ENCODE data around the gene LSM10. TPM values are rescaled to one million over a fixed set of nuclear protein-coding genes. Genes with fewer than 3 reads are reported as not detected.
A peak's percentile ranks its signal among the peaks of the same experiment; 100 is the strongest.

Gene LSM10
- total and polyA plus RNA-seq, 8 donors = 5.1 to 261 (median 55.6) TPM

- Histone ChIP-seq H3K27ac (no peak overlapping the region), H3K4me3 (no peak overlapping the region), H3K27me3 (no peaks in the 10 kb centered on the region), H3K9me3 (no peaks in the 10 kb centered on the region), H3K4me1 (peaks cover 4 to 38% (median 19%) of the 10 kb centered on the region in 4 donors), H3K36me3 (peaks cover 60 to 99% (median 97%) of the 10 kb centered on the region in 4 donors)
- TF ChIP-seq EP300 (IDR thresholded peaks at IDR 0.05) = no peak
- TF ChIP-seq POLR2AphosphoS5 (IDR thresholded peaks at IDR 0.05) = no peak
- TF ChIP-seq POLR2A (IDR thresholded peaks at IDR 0.05) = no peak
- TF ChIP-seq CTCF (IDR thresholded peaks at IDR 0.05) = no peak
- WGBS, 5 donors = 84 to 94% (median 86%) methylated on average over 4 to 7 of the region's 7 CpGs
- intact Hi-C loops (cut with DNase I; ENCODE audit: low total_unique reads) = no loop called here
- DNase-seq = no peak
These were observed 52.4 kb downstream of the LSM10 start for GRCh38 chr1:36345353-36345752.

GRCh38 chr1:36344395-36344680 lies 53.4 kb downstream of the LSM10 start:
- Histone ChIP-seq H3K4me3 (no peak overlapping the region), H3K4me1 (peaks cover 1 to 34% (median 9%) of the 10 kb centered on the region in 4 donors), H3K36me3 (peaks cover 62 to 98% (median 96%) of the 10 kb centered on the region in 4 donors), H3K27me3 (no peaks in the 10 kb centered on the region), H3K9me3 (no peaks in the 10 kb centered on the region), H3K27ac (peak overlapping the region in 1 of 5 donors; percentile 1)
- TF ChIP-seq POLR2AphosphoS5 (IDR thresholded peaks at IDR 0.05) (no peak), POLR2A (IDR thresholded peaks at IDR 0.05) (no peak), EP300 (IDR thresholded peaks at IDR 0.05) (no peak), CTCF (IDR thresholded peaks at IDR 0.05) (no peak)
- DNase-seq = no peak
- whole genome bisulfite sequencing, 5 donors = 82 to 97% (median 90%) methylated on average over 4 to 8 of the region's 8 CpGs
- intact Hi-C loops (cut with DNase I; ENCODE audit: low total_unique reads) = no loop called here

GRCh38 chr1:36343651-36344394 lies 53.9 kb downstream of the LSM10 start:
- Histone ChIP-seq H3K36me3 (peaks cover 62 to 96% (median 91%) of the 10 kb centered on the region in 4 donors), H3K27ac (peak overlapping the region in 3 of 5 donors; percentile 1 to 67 (median 53))
- no peak for TF ChIP-seq EP300 (IDR thresholded peaks at IDR 0.05)
- no peak for TF ChIP-seq POLR2A (IDR thresholded peaks at IDR 0.05)
- no peak for TF ChIP-seq CTCF (IDR thresholded peaks at IDR 0.05)
- no peak for TF ChIP-seq POLR2AphosphoS5 (IDR thresholded peaks at IDR 0.05)

More at GRCh38 chr1:36343651-36344394, 53.9 kb downstream of the LSM10 start:
- intact Hi-C loops (cut with DNase I; ENCODE audit: low total_unique reads) = no loop called here
- H3K4me3 ChIP-seq = no peak overlapping the region
- peaks cover 2 to 34% (median 8%) of the 10 kb centered on the region in 4 donors for H3K4me1 ChIP-seq
- WGBS, 5 donors = 92 to 96% (median 93%) methylated on average over 16 to 24 of the region's 24 CpGs
- no peak for DNase-seq
- H3K27me3 ChIP-seq = no peaks in the 10 kb centered on the region
- no peaks in the 10 kb centered on the region for H3K9me3 ChIP-seq

Small RNA genes lying within 50 kb of the gene (small RNA-seq; reads per million reads assigned to genes)
- gene RNU4-27P (0 reads per million in 4 donors), gene SNORA63C (0 to 0.77 (median 0.23) reads per million in 4 donors)

Other genes starting within 250 kb of the LSM10 start
- gene TRAPPC3, start 248.4 kb downstream of the LSM10 start, total RNA-seq = 10 to 100 TPM in 4 of 5 donors, 1 to 10 TPM in 1; 8.9 to 63.9 (median 19.8) TPM
- 10 to 100 TPM; 61.1 to 64.0 (median 62.8) TPM for gene TRAPPC3, start 248.4 kb downstream of the LSM10 start, polyA plus RNA-seq
- gene MAP7D1, start 241.7 kb downstream of the LSM10 start, total RNA-seq = 100 to 1,000 TPM in 2 of 5 donors, 10 to 100 TPM in 3; 14.6 to 164 (median 40.3) TPM
- 10 to 100 TPM; 36.7 to 42.8 (median 42.4) TPM for gene MAP7D1, start 241.7 kb downstream of the LSM10 start, polyA plus RNA-seq
- gene THRAP3, start 173.5 kb downstream of the LSM10 start, total RNA-seq = 10 to 100 TPM; 26.4 to 97.9 (median 61.3) TPM
- 10 to 100 TPM; 22.2 to 28.0 (median 26.9) TPM for gene THRAP3, start 173.5 kb downstream of the LSM10 start, polyA plus RNA-seq
- 100 to 1,000 TPM in 1 of 5 donors, 1 to 10 TPM in 3, not detected in 1; 3.5 to 120 (median 6.5) TPM for gene SH3D21, start 91.5 kb downstream of the LSM10 start, total RNA-seq
- gene SH3D21, start 91.5 kb downstream of the LSM10 start, polyA plus RNA-seq = 1 to 10 TPM in 2 of 3 donors, under 1 TPM in 1; 0.76 to 2.7 (median 1.8) TPM
- gene EVA1B, start 74.3 kb downstream of the LSM10 start, total RNA-seq = 10 to 100 TPM in 3 of 5 donors, 1 to 10 TPM in 1, not detected in 1; 8.3 to 67.2 (median 44.0) TPM
- gene EVA1B, start 74.3 kb downstream of the LSM10 start, polyA plus RNA-seq = 10 to 100 TPM; 29.0 to 35.0 (median 29.8) TPM
- gene STK40, start 12.0 kb downstream of the LSM10 start, total RNA-seq = 10 to 100 TPM; 14.0 to 57.4 (median 28.3) TPM
- 10 to 100 TPM; 14.6 to 36.0 (median 32.1) TPM for gene STK40, start 12.0 kb downstream of the LSM10 start, polyA plus RNA-seq
- gene OSCP1, start 52.5 kb upstream of the LSM10 start, total RNA-seq = 10 to 100 TPM in 2 of 5 donors, 1 to 10 TPM in 3; 1.7 to 69.4 (median 9.7) TPM
- gene OSCP1, start 52.5 kb upstream of the LSM10 start, polyA plus RNA-seq = 1 to 10 TPM; 5.3 to 9.5 (median 8.6) TPM
- 100 to 1,000 TPM in 1 of 5 donors, 10 to 100 TPM in 4; 21.9 to 110 (median 33.8) TPM for gene MRPS15, start 66.5 kb upstream of the LSM10 start, total RNA-seq
- 100 to 1,000 TPM; 152 to 163 (median 161) TPM for gene MRPS15, start 66.5 kb upstream of the LSM10 start, polyA plus RNA-seq
- 10 to 100 TPM in 4 of 5 donors, not detected in 1; 12.7 to 30.9 (median 21.2) TPM for gene CSF3R, start 85.0 kb upstream of the LSM10 start, total RNA-seq
- gene CSF3R, start 85.0 kb upstream of the LSM10 start, polyA plus RNA-seq = 1 to 10 TPM; 1.6 to 6.7 (median 5.8) TPM

Measured in stomach (tissue), 9 donors.